Esophagus squamous epithelium (tissue), 5 donors: ENCODE measurements around the gene MN1. TPM values are rescaled to one million over a fixed set of nuclear protein-coding genes. Genes with fewer than 3 reads are reported as not detected.

Experiments
- DNase-seq: peaks from one replicate; lab custom pipeline; 2025; lab: John Stamatoyannopoulos, UW
- H3K27ac ChIP-seq, 4 donors: fragments of 200-600 bp; sonication (generic); one replicate each; pipeline ENCODE4 v1.5.1; 2016 to 2019; ENCODE audit warnings: mild to moderate bottlenecking in 1 of 4
- H3K27me3 ChIP-seq, 4 donors: fragments of 200-600 bp; sonication (generic); 1 replicate in 3 of 4; 2 replicates in 1 of 4; pipeline versions ENCODE4 v1.5.1 to v1.6.0; 2017 to 2021; ENCODE audit warnings: antibody characterized with exemption in 1 of 4
- H3K36me3 ChIP-seq, 3 donors: fragments of 200-600 bp; sonication (generic); one replicate each; pipeline ENCODE4 v1.5.1; 2016 to 2019
- H3K4me1 ChIP-seq, 3 donors: fragments of 200-600 bp; sonication (generic); one replicate each; pipeline ENCODE4 v1.5.1; 2017 to 2019
- H3K4me3 ChIP-seq, 4 donors: fragments of 200-600 bp; sonication (generic); 1 replicate in 3 of 4; 2 replicates in 1 of 4; pipeline ENCODE4 v1.5.1; 2016 to 2019; ENCODE audit warnings: mild to moderate bottlenecking in 2 of 4, moderate library complexity in 1 of 4
- H3K9me3 ChIP-seq, 3 donors: fragments of 200-600 bp; sonication (generic); one replicate each; pipeline ENCODE4 v1.5.1; 2016 to 2019
- CTCF ChIP-seq, 6 experiments: fragments of 450-650 bp in 4 of 6; fragments of 200-600 bp in 2 of 6; sonication (generic) in 2 of 6; IDR thresholded peaks; one replicate each; pipeline ENCODE4 v1.5.1; 2016 to 2019; ENCODE audit warnings: antibody characterized with exemption in 6 of 6, mild to moderate bottlenecking in 4 of 6, moderate library complexity in 4 of 6
- POLR2A ChIP-seq, 4 donors: fragments of 450-650 bp; IDR thresholded peaks; one replicate each; pipeline ENCODE4 v1.6.1; 2017; ENCODE audit warnings: antibody characterized with exemption in 4 of 4, mild to moderate bottlenecking in 4 of 4, moderate library complexity in 3 of 4
- WGBS, 2 donors: methylation state at CpG; one replicate each; pipeline ENCODE4 v1.1.5; 2018; 5-methylcytosine and 5-hydroxymethylcytosine counted together
- intact Hi-C: fragments of 100-400 bp; cut with DNase I; formaldehyde crosslinking; loops from one replicate; pipeline ENCODE4 v1.15.0; 2022
- total RNA-seq, 4 donors: library from RNA; depleted of rRNA; stranded (reverse); fragments of >200 nt; gene quantifications; one replicate each; pipeline ENCODE4 v1.1.0, GENCODE V29; 2016
- donor health status: DM: yes; HTN: yes; CAD: no.

MN1 gene
- total RNA-seq, 4 donors from 2014 or later: 2.0 to 6.9 (median 3.1) TPM

- H3K27ac ChIP-seq: peak overlapping the region; percentile 45 to 89 (median 80)
- intact Hi-C loops: no loop called here
- peaks cover 0 to 4% (median 0%) of the 10 kb centered on the region in 3 donors for H3K36me3 ChIP-seq
- no peaks in the 10 kb centered on the region for H3K9me3 ChIP-seq
- WGBS, 2 donors: 36 to 41% methylated on average over 14 to 17 of the region's 17 CpGs
- H3K4me1 ChIP-seq: peaks cover 7 to 66% (median 14%) of the 10 kb centered on the region in 3 donors
- no peaks in the 10 kb centered on the region for H3K27me3 ChIP-seq
- H3K4me3 ChIP-seq: peak overlapping the region in 2 of 4 donors; percentile 3 to 43
- DNase-seq: no peak
- TF ChIP-seq POLR2A (IDR thresholded peaks at IDR 0.05): no peak
- TF ChIP-seq CTCF (IDR thresholded peaks at IDR 0.05): no peak
Observed at GRCh38 chr22:27775758-27776649, 25.6 kb downstream of the MN1 start.

GRCh38 chr22:27775087-27775698 is 26.4 kb downstream of the MN1 start:
- Histone ChIP-seq H3K4me3 (peak overlapping the region in 1 of 4 donors; percentile 43), H3K27ac (peak overlapping the region in 3 of 4 donors; percentile 78 to 89 (median 81)), H3K36me3 (peaks cover 0 to 4% (median 0%) of the 10 kb centered on the region in 3 donors), H3K4me1 (peaks cover 7 to 64% (median 14%) of the 10 kb centered on the region in 3 donors), H3K27me3 (no peaks in the 10 kb centered on the region), H3K9me3 (no peaks in the 10 kb centered on the region)
- TF ChIP-seq POLR2A (IDR thresholded peaks at IDR 0.05) (no peak), CTCF (IDR thresholded peaks at IDR 0.05) (no peak)
- WGBS, 2 donors: 63 to 79% methylated on average over 9 to 13 of the region's 18 CpGs
- intact Hi-C loops: no loop called here
- DNase-seq: no peak

- DNase-seq: no peak
- intact Hi-C loops: no loop called here
- no peak for TF ChIP-seq CTCF (IDR thresholded peaks at IDR 0.05)
- TF ChIP-seq POLR2A (IDR thresholded peaks at IDR 0.05): no peak
Observed at GRCh38 chr22:27774200-27774599, 27.4 kb downstream of the MN1 start.

DNA sequence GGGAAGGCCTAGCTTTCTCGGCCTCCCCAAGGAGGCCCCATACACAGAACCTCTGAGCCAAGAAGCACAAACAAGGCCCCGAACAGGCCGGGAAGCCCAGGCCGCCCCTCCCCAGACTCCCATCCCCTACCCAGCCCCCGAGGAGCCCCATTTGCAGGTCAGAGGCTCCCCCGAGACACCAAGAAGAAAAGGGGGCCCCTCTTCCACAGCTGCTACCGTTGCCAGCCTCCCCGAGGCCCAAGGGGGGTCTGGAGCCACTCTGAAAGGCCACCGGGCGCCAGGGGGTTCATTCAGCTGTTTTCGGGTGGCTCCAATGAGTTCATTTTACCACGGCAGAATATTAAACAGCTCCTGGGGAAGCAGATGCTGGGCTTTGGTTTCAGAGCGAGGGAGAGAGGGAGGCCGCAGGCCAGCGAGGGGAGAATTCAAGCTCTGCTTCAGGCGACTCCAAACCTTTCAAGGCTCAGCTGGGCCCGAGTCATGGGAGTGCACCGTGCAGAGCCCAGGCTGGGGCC is 28.5 kb downstream of the MN1 start:
- Histone ChIP-seq H3K27ac (peak overlapping the region in 3 of 4 donors; percentile 35 to 89 (median 57)), H3K4me3 (no peak overlapping the region), H3K36me3 (peaks cover 0 to 4% (median 0%) of the 10 kb centered on the region in 3 donors), H3K9me3 (no peaks in the 10 kb centered on the region), H3K27me3 (no peaks in the 10 kb centered on the region), H3K4me1 (peaks cover 6 to 50% (median 7%) of the 10 kb centered on the region in 3 donors)
- DNase-seq: no peak
- intact Hi-C loops: no loop called here
- WGBS, 2 donors: 75% methylated on average over 4 of the region's 18 CpGs; no CpG with 5 or more reads in 1 of the 2 donors
- TF ChIP-seq CTCF (IDR thresholded peaks at IDR 0.05): no peak
- TF ChIP-seq POLR2A (IDR thresholded peaks at IDR 0.05): no peak

More at GRCh38 chr22:27774200-27774599, 27.4 kb downstream of the MN1 start:
- Histone ChIP-seq H3K4me1 (peaks cover 7 to 55% (median 9%) of the 10 kb centered on the region in 3 donors), H3K27me3 (no peaks in the 10 kb centered on the region), H3K27ac (peak overlapping the region in 2 of 4 donors; percentile 81 to 89), H3K36me3 (peaks cover 0 to 4% (median 0%) of the 10 kb centered on the region in 3 donors), H3K4me3 (no peak overlapping the region), H3K9me3 (no peaks in the 10 kb centered on the region)
- 57 to 64% methylated on average over 1 to 3 of the region's 9 CpGs for WGBS, 2 donors
